Adipose tissue (tissue), 3 donors: ENCODE measurements around the gene KATNAL2. TPM values are rescaled to one million over a fixed set of nuclear protein-coding genes. Genes with fewer than 3 reads are reported as not detected.

Source experiments
- H3K27ac ChIP-seq: one replicate; pipeline ENCODE4 v1.5.1; 2013; ENCODE audit warnings: low read depth, low read length
- WGBS, 3 donors: extraction: QIAGEN DNeasy Blood & Tissue Kit; methylation state at CpG; one replicate each; pipeline ENCODE4 v1.1.7; 2013; 5-methylcytosine and 5-hydroxymethylcytosine counted together
- polyA plus RNA-seq, 3 donors: library from polyadenylated mRNA; stranded (reverse); fragments of 200-250 nt; gene quantifications; one replicate each; pipeline ENCODE4 v1.2.3, GENCODE V29; 2013
- donor health status: healthy with polysubstance abuse.
- donor health status: Bipolar disorder and iron deficiency.
- donor health status: healthy.

KATNAL2 gene
- polyA plus RNA-seq, 3 donors: 0.86 to 6.7 (median 3.2) TPM

GRCh38 chr18:47080872-47081271, 163.5 kb downstream of the KATNAL2 start:
- H3K27ac ChIP-seq: no peak overlapping the region
- WGBS, 3 donors: 93 to 98% (median 93%) methylated on average over 2 of the region's 2 CpGs

DNA sequence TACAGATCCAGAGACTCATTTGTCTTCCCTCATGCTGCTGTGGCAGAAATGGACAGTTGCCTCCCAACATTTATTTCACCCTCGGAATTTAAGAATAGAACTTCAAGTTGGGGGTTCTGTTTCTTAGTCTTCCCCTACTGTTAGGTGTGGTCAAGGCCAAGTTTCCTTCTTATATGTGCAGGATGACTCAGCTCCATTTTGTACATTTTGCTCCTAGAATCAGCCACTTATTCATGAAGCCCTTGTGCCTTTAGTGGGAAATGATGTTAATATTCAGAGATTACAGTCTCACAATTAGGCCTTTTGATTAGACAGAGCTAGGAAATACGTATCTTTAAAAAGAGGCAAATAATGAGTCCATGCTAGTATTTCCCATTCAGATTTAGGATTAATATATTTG, 164.2 kb downstream of the KATNAL2 start:
- H3K27ac ChIP-seq: no peak overlapping the region
- WGBS, 3 donors: 82 to 90% (median 83%) methylated on average over 2 of the region's 2 CpGs

DNA sequence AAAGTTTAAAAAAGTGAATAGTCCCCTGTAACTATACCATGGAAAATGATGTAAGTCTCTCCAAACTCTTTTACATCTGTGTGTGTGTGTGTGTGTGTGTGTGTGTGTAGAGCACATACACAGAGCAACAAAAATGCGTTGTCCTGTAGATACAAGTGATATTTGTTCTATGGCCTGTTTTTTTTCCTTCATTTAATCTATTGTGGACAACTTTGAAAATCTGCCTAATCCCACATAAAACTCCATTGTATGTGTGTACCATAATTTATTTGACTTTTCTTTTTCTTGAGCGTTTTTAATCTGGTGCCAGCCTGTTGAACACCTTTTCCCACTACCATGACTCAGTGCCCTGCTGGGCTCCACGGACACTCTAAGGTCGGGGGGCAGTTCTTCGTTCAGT, 170.3 kb downstream of the KATNAL2 start:
- H3K27ac ChIP-seq: no peak overlapping the region
- whole genome bisulfite sequencing, 3 donors: 88 to 93% (median 93%) methylated on average over 5 of the region's 5 CpGs

DNA sequence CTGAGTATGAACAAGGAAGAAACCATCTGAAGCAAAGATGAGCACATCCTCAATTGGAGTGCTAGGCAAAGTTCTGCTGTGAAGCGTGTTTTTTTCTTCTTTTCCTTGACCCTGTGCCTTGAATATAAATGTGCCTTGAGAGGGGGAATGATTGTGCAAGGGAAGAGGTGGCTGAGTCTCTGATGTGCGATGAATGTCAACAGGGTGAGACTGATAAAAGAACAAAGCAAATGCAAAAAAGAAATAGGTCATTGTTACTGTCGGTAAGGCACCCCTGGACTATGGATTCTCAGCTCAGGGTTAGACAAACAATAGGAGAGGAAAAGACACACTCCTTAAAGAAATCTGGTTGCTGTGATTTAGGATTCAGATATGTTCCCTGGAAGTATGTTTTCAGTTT, 178.4 kb downstream of the KATNAL2 start:
- 70 to 89% (median 86%) methylated on average over 3 of the region's 3 CpGs for WGBS, 3 donors

DNA sequence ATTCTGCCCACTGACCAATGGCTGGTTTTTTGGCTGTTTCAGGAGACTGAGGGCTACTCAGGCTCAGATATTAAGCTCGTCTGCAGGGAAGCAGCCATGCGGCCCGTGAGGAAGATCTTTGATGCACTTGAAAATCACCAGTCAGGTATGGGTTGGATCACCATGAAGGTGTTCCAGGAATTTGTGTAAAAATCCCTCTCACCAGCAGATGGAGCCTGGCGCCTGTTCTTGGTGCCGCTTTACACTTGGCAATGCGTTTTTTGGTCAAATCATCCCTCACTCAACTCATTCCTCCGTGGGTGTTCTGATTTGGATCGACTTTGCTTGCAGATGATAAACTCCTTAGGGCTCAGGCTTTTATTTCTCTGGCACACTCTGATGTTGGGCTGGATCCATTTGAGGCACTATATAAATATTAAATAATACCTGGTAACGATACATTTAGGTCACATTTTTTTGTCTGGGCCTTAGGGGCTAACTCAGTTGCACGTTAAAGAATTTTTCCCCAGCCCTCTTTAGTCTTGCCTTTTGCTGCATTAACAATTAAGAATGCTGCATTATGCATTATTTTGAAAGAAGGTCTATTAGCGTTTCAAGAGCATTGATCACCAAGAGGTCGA, 182.9 kb downstream of the KATNAL2 start:
- 28 to 34% (median 31%) methylated on average over 12 of the region's 12 CpGs for WGBS, 3 donors
- no peak overlapping the region for H3K27ac ChIP-seq

More for the DNA sequence above, 178.4 kb downstream of the KATNAL2 start:
- no peak overlapping the region for H3K27ac ChIP-seq

- H3K27ac ChIP-seq: no peak overlapping the region
- WGBS, 3 donors: 75 to 84% (median 83%) methylated on average over 3 of the region's 3 CpGs
Measured at GRCh38 chr18:47108373-47108772, 191.0 kb downstream of the KATNAL2 start.

GRCh38 chr18:47108998-47109405, 191.6 kb downstream of the KATNAL2 start:
- no peak overlapping the region for H3K27ac ChIP-seq
- WGBS, 3 donors: 83 to 89% (median 87%) methylated on average over 7 of the region's 7 CpGs

- no peak overlapping the region for H3K27ac ChIP-seq
- 76 to 97% (median 80%) methylated on average over 1 of the region's 1 CpG for WGBS, 3 donors
Measured at GRCh38 chr18:47109720-47110119, 192.3 kb downstream of the KATNAL2 start.

GRCh38 chr18:47110492-47111274, 193.3 kb downstream of the KATNAL2 start:
- H3K27ac ChIP-seq: no peak overlapping the region
- WGBS, 3 donors: 66 to 93% (median 89%) methylated on average over 6 of the region's 6 CpGs

GRCh38 chr18:47113796-47114540, 196.6 kb downstream of the KATNAL2 start:
- no peak overlapping the region for H3K27ac ChIP-seq
- 79 to 96% (median 88%) methylated on average over 2 of the region's 2 CpGs for WGBS, 3 donors

DNA sequence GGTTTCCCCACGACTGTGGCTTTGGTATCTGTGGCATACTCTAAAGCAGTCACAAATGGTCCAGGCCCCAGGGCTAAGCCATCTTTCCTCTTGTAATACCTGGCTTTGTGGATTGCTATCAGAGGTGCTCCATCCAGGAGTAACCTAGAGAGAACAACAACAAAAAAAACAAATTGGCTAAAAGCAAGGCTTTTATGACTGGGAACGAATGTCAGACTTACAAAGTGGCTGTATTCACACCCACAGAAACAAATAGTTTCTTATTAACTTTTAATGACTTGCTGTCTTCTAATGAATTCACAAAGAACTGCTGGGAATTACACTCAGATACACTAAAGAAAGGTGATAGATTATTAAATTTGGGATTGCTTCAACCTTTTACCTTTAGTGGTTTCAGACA, 197.8 kb downstream of the KATNAL2 start:
- 72 to 87% (median 77%) methylated on average over 2 of the region's 2 CpGs for WGBS, 3 donors
- no peak overlapping the region for H3K27ac ChIP-seq

DNA sequence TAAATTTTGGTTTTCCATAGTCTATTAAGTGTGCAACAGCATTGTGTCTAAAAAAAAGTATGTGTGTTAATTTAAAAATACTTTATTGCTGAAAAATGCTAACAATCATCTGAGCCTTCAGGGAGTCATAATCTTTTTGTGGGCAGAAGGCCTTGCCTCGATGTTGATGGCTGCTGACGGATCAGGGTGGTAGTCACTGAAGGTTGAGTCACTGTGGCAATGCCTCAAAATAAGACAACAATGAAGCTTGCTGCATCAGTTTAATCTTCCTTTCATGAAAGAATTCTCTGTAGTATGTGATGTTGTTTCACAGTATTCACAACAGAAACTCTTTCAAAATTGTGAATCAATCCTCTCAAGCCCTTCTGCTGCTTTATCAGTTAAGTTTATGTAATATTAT, 201.6 kb downstream of the KATNAL2 start:
- WGBS, 3 donors: 94 to 100% (median 97%) methylated on average over 2 of the region's 2 CpGs
- H3K27ac ChIP-seq: no peak overlapping the region

GRCh38 chr18:47120428-47120827, 203.0 kb downstream of the KATNAL2 start:
- H3K27ac ChIP-seq: no peak overlapping the region
- 63 to 89% (median 82%) methylated on average over 4 of the region's 4 CpGs for WGBS, 3 donors

GRCh38 chr18:47121146-47121545, 203.7 kb downstream of the KATNAL2 start:
- H3K27ac ChIP-seq: no peak overlapping the region
- WGBS, 3 donors: 75 to 94% (median 79%) methylated on average over 3 of the region's 3 CpGs

- no peak overlapping the region for H3K27ac ChIP-seq
Measured at GRCh38 chr18:47141289-47141688, 223.9 kb downstream of the KATNAL2 start.

DNA sequence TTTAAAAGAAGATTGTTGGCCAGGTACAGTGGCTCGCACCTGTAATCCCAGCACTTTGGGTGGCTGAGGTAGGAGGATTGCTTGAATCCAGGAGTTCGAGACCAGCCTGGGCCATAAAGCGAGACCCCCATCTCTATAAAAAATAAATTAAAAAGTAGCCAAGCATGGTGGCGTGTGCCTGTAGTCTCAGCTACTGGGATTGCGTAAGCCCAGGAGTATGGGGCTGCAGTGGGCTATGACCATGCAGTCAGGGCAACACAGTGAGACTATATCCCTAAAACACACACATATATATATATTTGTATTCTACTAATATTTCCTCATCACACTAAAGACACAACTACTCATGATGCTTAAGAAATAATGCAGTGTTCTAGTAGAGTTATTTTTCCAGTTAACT, 225.8 kb downstream of the KATNAL2 start:
- WGBS, 3 donors: 97 to 99% (median 98%) methylated on average over 5 of the region's 5 CpGs
- H3K27ac ChIP-seq: no peak overlapping the region

DNA sequence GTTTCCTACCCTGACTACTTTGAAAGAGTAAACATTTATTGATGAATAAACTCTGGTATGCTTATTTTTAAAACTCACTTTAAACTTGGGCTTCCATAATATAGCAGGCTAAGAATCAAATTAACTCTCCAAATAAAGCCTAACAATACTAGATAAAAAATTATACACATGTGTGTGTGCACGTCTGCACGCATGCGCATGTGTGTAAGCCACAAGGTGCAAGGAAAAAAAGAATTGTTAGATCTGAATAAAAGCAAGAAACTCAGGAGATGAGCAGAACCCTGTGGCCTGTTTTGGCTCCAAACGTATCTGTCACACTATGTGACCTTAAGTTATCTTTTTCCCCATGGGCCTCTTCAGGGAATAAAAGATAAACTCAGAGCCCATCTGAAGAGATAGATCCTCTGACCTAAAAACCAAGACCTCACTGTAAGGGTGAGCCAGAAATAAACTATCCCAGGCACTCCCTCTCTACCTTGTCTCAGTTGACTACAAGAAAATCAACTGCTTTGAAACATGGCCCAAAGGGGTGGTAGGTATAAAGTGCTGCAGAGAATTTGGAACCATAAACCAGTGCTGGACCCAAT, 226.6 kb downstream of the KATNAL2 start:
- no peak overlapping the region for H3K27ac ChIP-seq
- 92 to 94% (median 94%) methylated on average over 4 of the region's 4 CpGs for WGBS, 3 donors

DNA sequence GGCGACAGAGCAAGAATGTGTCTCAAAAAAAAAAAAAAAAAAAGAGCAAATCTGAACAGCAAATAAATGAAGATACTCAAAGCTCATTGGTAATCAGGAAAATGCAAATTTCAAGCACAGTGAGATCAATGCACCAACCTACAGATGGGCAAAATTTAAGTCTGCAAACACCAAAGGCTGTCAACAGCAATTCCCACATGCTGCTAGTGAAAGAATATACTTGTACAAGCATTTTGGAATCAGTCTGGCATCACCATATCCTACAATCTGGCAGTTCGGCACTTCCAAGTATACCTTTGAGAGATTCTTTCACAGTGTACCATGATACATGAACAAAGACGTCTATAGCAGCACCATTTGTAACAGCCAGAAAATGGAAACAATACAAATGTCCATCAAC, 228.8 kb downstream of the KATNAL2 start:
- WGBS, 3 donors: 91 to 94% (median 92%) methylated on average over 3 of the region's 3 CpGs
- no peak overlapping the region for H3K27ac ChIP-seq

- 15 to 36% (median 32%) methylated on average over 12 of the region's 12 CpGs for WGBS, 3 donors
- H3K27ac ChIP-seq: no peak overlapping the region
Measured at GRCh38 chr18:47149457-47150028, 232.1 kb downstream of the KATNAL2 start.
